CD14-positive monocyte (primary cell): ENCODE results near the gene CEP162. TPM values are rescaled to one million over a fixed set of nuclear protein-coding genes. Genes with fewer than 3 reads are reported as not detected.
A peak's percentile ranks its signal among the peaks of the same experiment; 100 is the strongest.

Source experiments
- DNase-seq, 3 donors: peaks; one replicate each; pipeline ENCODE4 v3.0.0-alpha.2; 2011 to 2022
- H2AFZ ChIP-seq: 2 replicates; pipeline ENCODE4 v1.6.0; 2012; ENCODE audit warnings: mild to moderate bottlenecking, low read depth, low read length, inconsistent platforms; ENCODE audit not compliant: insufficient read depth, poor library complexity, severe bottlenecking
- H3K27ac ChIP-seq, 2 donors: 1 replicate in 1 of 2; 2 replicates in 1 of 2; pipeline ENCODE4 v1.5.1; 2012 to 2013; ENCODE audit warnings: low read length in 2 of 2, control low read depth in 1 of 2, inconsistent platforms in 1 of 2, low read depth in 1 of 2, mild to moderate bottlenecking in 1 of 2
- H3K27me3 ChIP-seq, 2 donors: one replicate each; pipeline versions ENCODE4 v1.6.0 to v1.6.1; 2011 to 2013; ENCODE audit warnings: low read length in 2 of 2; ENCODE audit not compliant: control insufficient read depth in 2 of 2, insufficient read depth in 2 of 2
- H3K36me3 ChIP-seq, 2 donors: replicated peaks in 1 of 2; 1 replicate in 1 of 2; 2 replicates in 1 of 2; pipeline versions ENCODE4 v1.5.1 to v1.6.1; 2012 to 2013; ENCODE audit warnings: low read length in 2 of 2, control low read depth in 1 of 2, inconsistent platforms in 1 of 2, mild to moderate bottlenecking in 1 of 2; ENCODE audit not compliant: insufficient read depth in 2 of 2, control insufficient read depth in 1 of 2
- H3K4me1 ChIP-seq, 2 donors: 1 replicate in 1 of 2; 2 replicates in 1 of 2; pipeline versions ENCODE4 v1.5.1 to v1.6.1; 2012 to 2013; ENCODE audit warnings: low read length in 2 of 2, control low read depth in 1 of 2, inconsistent platforms in 1 of 2, mild to moderate bottlenecking in 1 of 2, moderate library complexity in 1 of 2; ENCODE audit not compliant: insufficient read depth in 2 of 2, control insufficient read depth in 1 of 2
- H3K4me2 ChIP-seq: replicated peaks from 2 replicates; pipeline ENCODE3; 2012; ENCODE audit warnings: low read length, moderate library complexity, mild to moderate bottlenecking; ENCODE audit not compliant: poor library complexity, severe bottlenecking; ENCODE audit errors: extremely low read depth
- H3K4me3 ChIP-seq, 3 experiments: fragments of 200-600 bp in 1 of 3; sonication (generic) in 1 of 3; replicated peaks in 1 of 3; 1 replicate in 2 of 3; 2 replicates in 1 of 3; pipeline ENCODE4 v1.5.1; 2011 to 2013; ENCODE audit warnings: low read length in 3 of 3, mild to moderate bottlenecking in 3 of 3, control low read depth in 2 of 3, low read depth in 2 of 3, inconsistent platforms in 1 of 3, moderate library complexity in 1 of 3
- H3K79me2 ChIP-seq: 2 replicates; pipeline ENCODE4 v1.6.0; 2012; ENCODE audit warnings: mild to moderate bottlenecking, control low read depth, inconsistent platforms, low read length, moderate library complexity; ENCODE audit not compliant: insufficient read depth
- H3K9ac ChIP-seq: 2 replicates; pipeline ENCODE4 v1.6.0; 2017; ENCODE audit warnings: low read length, mild to moderate bottlenecking; ENCODE audit not compliant: insufficient read depth, poor library complexity, severe bottlenecking
- H3K9me3 ChIP-seq, 2 donors: replicated peaks in 1 of 2; 1 replicate in 1 of 2; 2 replicates in 1 of 2; pipeline versions ENCODE4 v1.5.1 to v1.6.1; 2012 to 2013; ENCODE audit warnings: low read length in 2 of 2, control low read depth in 1 of 2; ENCODE audit not compliant: control insufficient read depth in 1 of 2, insufficient read depth in 1 of 2
- H4K20me1 ChIP-seq: 2 replicates; pipeline ENCODE4 v1.6.0; 2012; ENCODE audit warnings: mild to moderate bottlenecking, low read length, control low read depth, moderate library complexity; ENCODE audit not compliant: insufficient read depth
- H3K27ac Mint-ChIP-seq, 7 donors: one replicate each; pipeline ENCODE4 v1.8.0; 2020; ENCODE audit warnings: mild to moderate bottlenecking in 7 of 7, mixed read lengths in 7 of 7, moderate library complexity in 6 of 7, inconsistent platforms in 2 of 7
- H3K27me3 Mint-ChIP-seq, 3 donors: one replicate each; pipeline ENCODE4 v1.8.0; 2021 to 2022; ENCODE audit warnings: low read depth in 3 of 3, mild to moderate bottlenecking in 3 of 3, mixed read lengths in 3 of 3, moderate library complexity in 3 of 3, inconsistent platforms in 1 of 3
- H3K36me3 Mint-ChIP-seq, 2 donors: one replicate each; pipeline ENCODE4 v1.8.0; 2020; ENCODE audit warnings: mixed read lengths in 2 of 2, inconsistent platforms in 1 of 2, mild to moderate bottlenecking in 1 of 2
- H3K4me1 Mint-ChIP-seq: one replicate; pipeline ENCODE4 v1.8.0; 2020; ENCODE audit warnings: mild to moderate bottlenecking, mixed read lengths
- H3K4me3 Mint-ChIP-seq, 2 donors: one replicate each; pipeline ENCODE4 v1.8.0; 2020; ENCODE audit warnings: mild to moderate bottlenecking in 2 of 2, mixed read lengths in 2 of 2, moderate library complexity in 1 of 2
- H3K9me3 Mint-ChIP-seq, 7 donors: one replicate each; pipeline ENCODE4 v1.8.0; 2020 to 2022; ENCODE audit warnings: mixed read lengths in 7 of 7, mild to moderate bottlenecking in 6 of 7, moderate library complexity in 6 of 7, inconsistent platforms in 2 of 7
- CTCF ChIP-seq: fragments of 200-600 bp; IDR thresholded peaks from one replicate; pipeline ENCODE4 v1.8.0; 2022; ENCODE audit warnings: antibody characterized with exemption, mild to moderate bottlenecking
- WGBS: methylation state at CpG from one replicate; pipeline ENCODE4 v1.1.5; 2013; ENCODE audit warnings: missing lambda C conversion rate; ENCODE audit not compliant: insufficient coverage; 5-methylcytosine and 5-hydroxymethylcytosine counted together
- intact Hi-C, 2 donors: fragments of 100-400 bp; cut with micrococcal nuclease; formaldehyde crosslinking; loops; one replicate each; pipeline versions ENCODE4 v1.15.0 to v1.15.1; 2023
- polyA plus RNA-seq, 3 donors: library from polyadenylated mRNA; depleted of rRNA in 1 of 3; unstranded in 2 of 3; stranded (reverse) in 1 of 3; fragments of 300-500 nt in 2 of 3; fragments of >200 nt in 1 of 3; fragmentation: Illumina TruSeq in 2 of 3; gene quantifications; 1 replicate in 2 of 3; 2 replicates in 1 of 3; pipeline ENCODE4 v1.2.3, GENCODE V29; 2012 to 2021

Gene CEP162
- polyA plus RNA-seq, 3 donors = 1.5 to 2.7 (median 1.6) TPM

GRCh38 chr6:84177241-84177640, 50.2 kb downstream of the CEP162 start:
- Histone ChIP-seq H3K27ac (no peak overlapping the region), H3K4me2 (no peak overlapping the region), H3K9ac (no peak overlapping the region), H4K20me1 (no peaks in the 10 kb centered on the region), H3K4me3 (no peak overlapping the region), H3K27me3 (no peaks in the 10 kb centered on the region), H2AFZ (no peak overlapping the region), H3K4me1 (no peaks in the 10 kb centered on the region), H3K36me3 (peaks cover 4 to 22% of the 10 kb centered on the region in 2 donors), H3K9me3 (no peaks in the 10 kb centered on the region), H3K79me2 (no peaks in the 10 kb centered on the region)
- peaks cover 27 to 34% of the 10 kb centered on the region in 2 donors for H3K36me3 Mint-ChIP-seq
- peak overlapping the region in 1 of 7 donors; percentile 60 for H3K27ac Mint-ChIP-seq
- H3K4me1 Mint-ChIP-seq = peaks cover 3% of the 10 kb centered on the region
- peaks cover 0 to 5% (median 0%) of the 10 kb centered on the region in 7 donors for H3K9me3 Mint-ChIP-seq
- H3K27me3 Mint-ChIP-seq = no peaks in the 10 kb centered on the region
- WGBS = 75% methylated on average over 4 of the region's 4 CpGs
- no peak for DNase-seq
- intact Hi-C loops = no loop called here
- no peak overlapping the region for H3K4me3 Mint-ChIP-seq
- no peak for TF ChIP-seq CTCF

- H3K36me3 ChIP-seq = peaks cover 15 to 51% of the 10 kb centered on the region in 2 donors
- Mint-ChIP-seq H3K9me3 (peaks cover 0 to 2% (median 0%) of the 10 kb centered on the region in 7 donors), H3K27ac (no peak overlapping the region), H3K4me1 (peaks cover 3% of the 10 kb centered on the region), H3K36me3 (peaks cover 36 to 39% of the 10 kb centered on the region in 2 donors), H3K4me3 (no peak overlapping the region), H3K27me3 (no peaks in the 10 kb centered on the region)
- WGBS = no CpG with 5 or more reads among the region's 1 CpG
- H3K4me3 ChIP-seq = no peak overlapping the region
- DNase-seq = no peak
- H3K27ac ChIP-seq = no peak overlapping the region
- no peaks in the 10 kb centered on the region for H4K20me1 ChIP-seq
- no peaks in the 10 kb centered on the region for H3K79me2 ChIP-seq
- no peaks in the 10 kb centered on the region for H3K27me3 ChIP-seq
- intact Hi-C loops = no loop called here
- no peak overlapping the region for H3K9ac ChIP-seq
- H3K4me1 ChIP-seq = no peaks in the 10 kb centered on the region
- no peak for TF ChIP-seq CTCF
- no peak overlapping the region for H2AFZ ChIP-seq
- no peak overlapping the region for H3K4me2 ChIP-seq
- H3K9me3 ChIP-seq = no peaks in the 10 kb centered on the region
These were observed 54.9 kb downstream of the CEP162 start for GRCh38 chr6:84172574-84172973.
